SK-N-SH (cell line): ENCODE results near the gene ABHD16A. TPM values are rescaled to one million over a fixed set of nuclear protein-coding genes. Genes with fewer than 3 reads are reported as not detected.

Source experiments
- CTCF ChIA-PET: fragments of 300-600, 350-600 bp; formaldehyde crosslinking; extraction: SDS; loops from one replicate; lab custom pipeline; 2021; lab: Yijun Ruan, JAX
- POLR2A ChIA-PET: fragments of 350-600 bp; sonication (Branson Sonifier 250); formaldehyde crosslinking; extraction: SDS; loops from one replicate; lab custom pipeline; 2020; ENCODE audit warnings: antibody characterized with exemption, inconsistent platforms; lab: Yijun Ruan, JAX
- DNase-seq: peaks from one replicate; pipeline ENCODE4 v3.0.0; 2012
- H2AFZ ChIP-seq: fragments of 200-600 bp; sonication (generic); 2 replicates; pipeline ENCODE4 v1.8.1; 2016; ENCODE audit warnings: antibody characterized with exemption, mild to moderate bottlenecking, low read depth
- H3F3A ChIP-seq: fragments of 200-600 bp; sonication (generic); replicated peaks from 2 replicates; pipeline ENCODE3; 2016; ENCODE audit warnings: antibody characterized with exemption, mild to moderate bottlenecking; ENCODE audit not compliant: insufficient read depth
- H3K27ac ChIP-seq, 2 experiments: fragments of 200-500 bp in 1 of 2; fragments of 200-600 bp in 1 of 2; sonication (Bioruptor generic) in 1 of 2; sonication (generic), shearing (Covaris generic) in 1 of 2; 2 replicates each; pipeline versions ENCODE4 v1.5.1 to v1.6.1; 2014 to 2016; ENCODE audit warnings: low read depth in 2 of 2, inconsistent platforms in 1 of 2, low read length in 1 of 2, mild to moderate bottlenecking in 1 of 2, mixed read lengths in 1 of 2
- H3K27me3 ChIP-seq: fragments of 200-600 bp; sonication (generic), shearing (Covaris generic); 2 replicates; pipeline ENCODE4 v1.6.1; 2016; ENCODE audit warnings: mixed run types; ENCODE audit not compliant: insufficient read depth
- H3K36me3 ChIP-seq, 2 experiments: fragments of 200-500 bp in 1 of 2; fragments of 200-600 bp in 1 of 2; sonication (Bioruptor generic) in 1 of 2; sonication (generic) in 1 of 2; replicated peaks in 1 of 2; 2 replicates each; pipeline versions ENCODE3 to v1.5.1; 2014 to 2016; ENCODE audit warnings: low read length in 1 of 2, mild to moderate bottlenecking in 1 of 2; ENCODE audit not compliant: insufficient read depth in 2 of 2, control insufficient read depth in 1 of 2
- H3K4me1 ChIP-seq, 2 experiments: fragments of 200-500 bp in 1 of 2; fragments of 200-600 bp in 1 of 2; sonication (Bioruptor generic) in 1 of 2; sonication (generic), shearing (Covaris generic) in 1 of 2; 2 replicates each; pipeline versions ENCODE4 v1.5.1 to v1.6.1; 2014 to 2016; ENCODE audit warnings: low read depth in 1 of 2, low read length in 1 of 2, mixed run types in 1 of 2; ENCODE audit not compliant: insufficient read depth in 2 of 2, control insufficient read depth in 1 of 2
- H3K4me2 ChIP-seq: fragments of 200-600 bp; sonication (generic), shearing (Covaris generic); 2 replicates; pipeline ENCODE4 v1.6.1; 2017; ENCODE audit warnings: mixed run types
- H3K4me3 ChIP-seq, 2 experiments: fragments of 200-500 bp in 1 of 2; fragments of 200-600 bp in 1 of 2; sonication (Bioruptor generic) in 1 of 2; sonication (generic), shearing (Covaris generic) in 1 of 2; 2 replicates each; pipeline versions ENCODE4 v1.5.1 to v1.8.1; 2014 to 2016; ENCODE audit warnings: low read depth in 2 of 2, inconsistent platforms in 1 of 2, low read length in 1 of 2, mild to moderate bottlenecking in 1 of 2, mixed read lengths in 1 of 2, moderate library complexity in 1 of 2
- H3K79me2 ChIP-seq: fragments of 200-600 bp; sonication (generic); 2 replicates; pipeline ENCODE4 v1.8.1; 2017; ENCODE audit warnings: mild to moderate bottlenecking; ENCODE audit not compliant: insufficient read depth
- H3K9ac ChIP-seq: fragments of 200-600 bp; sonication (generic); 2 replicates; pipeline ENCODE4 v1.6.1; 2017; ENCODE audit warnings: mixed run types
- H3K9me2 ChIP-seq: fragments of 200-600 bp; sonication (generic); 2 replicates; pipeline ENCODE4 v1.6.1; 2017; ENCODE audit warnings: mixed run types
- H3K9me3 ChIP-seq: fragments of 200-600 bp; sonication (generic); 2 replicates; pipeline ENCODE4 v1.6.1; 2017; ENCODE audit warnings: mixed run types, mild to moderate bottlenecking, moderate library complexity
- H4K20me1 ChIP-seq: fragments of 200-600 bp; sonication (generic); 2 replicates; pipeline ENCODE4 v1.6.1; 2017; ENCODE audit warnings: mild to moderate bottlenecking, mixed run types; ENCODE audit not compliant: insufficient read depth
- ELF1 ChIP-seq: IDR thresholded peaks from 2 replicates; pipeline ENCODE4 v1.4.0; 2012
- EP300 ChIP-seq, 2 experiments: IDR thresholded peaks; 2 replicates each; pipeline versions ENCODE4 v1.4.0 to v1.6.1; 2012; ENCODE audit warnings: borderline replicate concordance in 1 of 2, low read depth in 1 of 2, low read length in 1 of 2
- FOXJ3 ChIP-seq: sonication (generic); formaldehyde crosslinking; IDR thresholded peaks from 2 replicates; pipeline ENCODE4 v1.5.1; 2020; ENCODE audit warnings: mild to moderate bottlenecking, missing genetic modification reagents
- FOXM1 ChIP-seq: IDR thresholded peaks from 2 replicates; pipeline ENCODE4 v1.4.0; 2012; ENCODE audit warnings: low read depth, mild to moderate bottlenecking
- IRF3 ChIP-seq: fragments of 150-350 bp; IDR thresholded peaks from 2 replicates; pipeline ENCODE4 v1.6.1; 2016; ENCODE audit warnings: mild to moderate bottlenecking, low read depth, low read length
- NRF1 ChIP-seq: IDR thresholded peaks from 2 replicates; pipeline ENCODE4 v1.6.1; 2012; ENCODE audit warnings: low read depth, mild to moderate bottlenecking, low read length
- PBX3 ChIP-seq: IDR thresholded peaks from 2 replicates; pipeline ENCODE4; 2012
- POLR2AphosphoS5 ChIP-seq: IDR thresholded peaks from 2 replicates; pipeline ENCODE4 v1.6.1; 2012; ENCODE audit warnings: low read depth, low read length
- RAD21 ChIP-seq: IDR thresholded peaks from 2 replicates; pipeline ENCODE4 v1.6.1; 2012; ENCODE audit warnings: mild to moderate bottlenecking, low read length
- RFX5 ChIP-seq: IDR thresholded peaks from 2 replicates; pipeline ENCODE4 v1.6.1; 2012; ENCODE audit warnings: mild to moderate bottlenecking, improper control_type of control experiment, low read length
- RXRA ChIP-seq: IDR thresholded peaks from 2 replicates; pipeline ENCODE4 v1.4.0; 2012; ENCODE audit warnings: low read depth, mild to moderate bottlenecking, borderline replicate concordance
- SIN3A ChIP-seq: IDR thresholded peaks from 2 replicates; pipeline ENCODE4 v1.6.1; 2012; ENCODE audit warnings: low read depth, mild to moderate bottlenecking, low read length, moderate library complexity, borderline replicate concordance
- TAF1 ChIP-seq: IDR thresholded peaks from 2 replicates; pipeline ENCODE4 v1.6.1; 2012; ENCODE audit warnings: low read depth, mild to moderate bottlenecking, low read length, moderate library complexity, borderline replicate concordance
- YY1 ChIP-seq: IDR thresholded peaks from 2 replicates; pipeline ENCODE4 v1.4.0; 2012; ENCODE audit warnings: low read depth, mild to moderate bottlenecking
- ZBTB33 ChIP-seq: IDR thresholded peaks from 2 replicates; pipeline ENCODE4 v1.4.0; 2012; ENCODE audit warnings: low read depth, borderline replicate concordance
- WGBS: methylation state at CpG from one replicate; pipeline ENCODE4 v1.1.6; 2017; ENCODE audit warnings: low lambda C conversion rate; 5-methylcytosine and 5-hydroxymethylcytosine counted together
- polyA plus RNA-seq, 3 experiments: library from polyadenylated mRNA; depleted of rRNA; stranded (reverse); fragments of >200 nt; gene quantifications; 2 replicates each; pipeline ENCODE4 v1.2.3, GENCODE V29; 2012

ABHD16A gene
- polyA plus RNA-seq, 1 of the 3 experiments (the other 2 are of a cell fraction) = 49.3 TPM

- peaks cover 12% of the 10 kb centered on the region for H3F3A ChIP-seq
- WGBS = 69% methylated on average over 8 of the region's 8 CpGs
Measured at GRCh38 chr6:31677955-31678354, 25.2 kb downstream of the ABHD16A start.

GRCh38 chr6:31676904-31677303, 26.2 kb downstream of the ABHD16A start:
- Histone ChIP-seq H3K27me3 (no peaks in the 10 kb centered on the region), H3K36me3 (peaks cover 0 to 6% of the 10 kb centered on the region in 2 experiments), H3K79me2 (no peaks in the 10 kb centered on the region), H3K9ac (no peak overlapping the region), H3K4me2 (no peak overlapping the region), H3K27ac (no peak overlapping the region), H4K20me1 (no peaks in the 10 kb centered on the region), H3F3A (peaks cover 16% of the 10 kb centered on the region), H3K9me2 (no peaks in the 10 kb centered on the region), H3K4me3 (no peak overlapping the region), H3K9me3 (no peaks in the 10 kb centered on the region), H2AFZ (no peak overlapping the region), H3K4me1 (peaks cover 3 to 7% of the 10 kb centered on the region in 2 experiments; a peak in 2 of 4 replicates)
- ChIA-PET CTCF (no interaction called here), POLR2A (no interaction called here)
- no peak for TF ChIP-seq EP300 (IDR thresholded peaks at IDR 0.05; ENCODE audit: borderline replicate concordance in 1 of 2, low read depth in 1 of 2, low read length in 1 of 2)
- no peak for TF ChIP-seq FOXM1
- TF ChIP-seq PBX3 = no peak
- no peak for TF ChIP-seq ZBTB33
- no peak for TF ChIP-seq RFX5
- TF ChIP-seq FOXJ3 (CRISPR knock-in tag) = no peak
- TF ChIP-seq RAD21 = no peak
- TF ChIP-seq TAF1 = no peak
- DNase-seq = no peak
- 65% methylated on average over 6 of the region's 6 CpGs for WGBS

More at GRCh38 chr6:31677955-31678354, 25.2 kb downstream of the ABHD16A start:
- no peaks in the 10 kb centered on the region for H3K27me3 ChIP-seq
- TF ChIP-seq NRF1 (no peak), IRF3 (no peak), POLR2AphosphoS5 (no peak), YY1 (no peak), RXRA (no peak), TAF1 (no peak), SIN3A (no peak), RFX5 (no peak), ELF1 (no peak), FOXM1 (no peak), PBX3 (no peak)
- H2AFZ ChIP-seq = no peak overlapping the region
- no peak overlapping the region for H3K4me2 ChIP-seq
- H3K9ac ChIP-seq = no peak overlapping the region
- H3K27ac ChIP-seq = no peak overlapping the region
- H3K79me2 ChIP-seq = no peaks in the 10 kb centered on the region
- H3K4me1 ChIP-seq = peaks cover 3 to 7% of the 10 kb centered on the region in 2 experiments; a peak in 2 of 4 replicates
- no peaks in the 10 kb centered on the region for H3K9me3 ChIP-seq
- CTCF ChIA-PET = interaction anchor here (2.1 kb wide), 1 partner anchor 152 kb away, joined by 9 read pairs; no protein-coding TSS in a partner anchor
- H3K36me3 ChIP-seq = peaks cover 0 to 3% of the 10 kb centered on the region in 2 experiments
- H3K4me3 ChIP-seq = no peak overlapping the region
- no peaks in the 10 kb centered on the region for H4K20me1 ChIP-seq
- H3K9me2 ChIP-seq = no peaks in the 10 kb centered on the region
- no peak for DNase-seq
- POLR2A ChIA-PET = no interaction called here
